Articular chondrocyte of knee joint (primary cell): ENCODE data around the gene ZNF564. TPM values are rescaled to one million over a fixed set of nuclear protein-coding genes. Genes with fewer than 3 reads are reported as not detected.

ENCODE experiments used
- small RNA-seq: library from RNA; depleted of rRNA; stranded (forward); fragments of <200 nt; gene quantifications from one replicate; pipeline ENCODE3, GENCODE V24; 2012
- total RNA-seq: library from RNA; depleted of rRNA; stranded (reverse); fragments of >200 nt; gene quantifications from 2 replicates; pipeline ENCODE4 v1.2.3, GENCODE V29; 2012

The ZNF564 gene
- 9.8 and 12.3 TPM in 2 replicates for total RNA-seq

GRCh38 chr19:12551060-12551832, at the start of gene ZNF564:
Gene ZNF564, minus strand, starts transcription at chr19:12551482. Its CDS starts 150 bp downstream, at chr19:12551332.

GRCh38 chr19:12484371-12485051, 66.8 kb downstream of the ZNF564 start, which contains the start of gene ZNF709:
Gene ZNF709, minus strand, starts transcription at chr19:12484816. Its CDS starts 159 bp downstream, at chr19:12484657.

Small RNAs within 50 kb of the gene (small RNA-seq; reads per million reads assigned to genes)
- gene MTCO1P27 (not detected), gene PPIAP20 (not detected)

Other genes starting within 250 kb of the ZNF564 start
- 5.1 and 8.4 TPM in 2 replicates for gene ZNF563, start 217.8 kb downstream of the ZNF564 start, total RNA-seq
- 4.5 and 4.8 TPM in 2 replicates for gene ZNF442, start 185.8 kb downstream of the ZNF564 start, total RNA-seq
- gene ZNF799, start 150.2 kb downstream of the ZNF564 start, total RNA-seq, result 2.9 and 4.4 TPM in 2 replicates
- gene ZNF443, start 110.5 kb downstream of the ZNF564 start, total RNA-seq, result 2.4 and 5.0 TPM in 2 replicates
- 5.5 and 7.7 TPM in 2 replicates for gene ZNF709, start 66.7 kb downstream of the ZNF564 start, total RNA-seq
- gene ZNF490, start 59.3 kb upstream of the ZNF564 start, total RNA-seq, result 10.7 and 14.8 TPM in 2 replicates
- 19.7 and 26.6 TPM in 2 replicates for gene ZNF791, start 59.4 kb upstream of the ZNF564 start, total RNA-seq
- gene MAN2B1, start 115.3 kb upstream of the ZNF564 start, total RNA-seq, result 35.5 and 40.5 TPM in 2 replicates
- gene WDR83, start 115.3 kb upstream of the ZNF564 start, total RNA-seq, result 6.5 and 6.7 TPM in 2 replicates
- 31.4 and 38.3 TPM in 2 replicates for gene DHPS, start 130.4 kb upstream of the ZNF564 start, total RNA-seq
- not detected in 2 replicates for gene GNG14, start 136.5 kb upstream of the ZNF564 start, total RNA-seq
- gene FBXW9, start 145.1 kb upstream of the ZNF564 start, total RNA-seq, result 4.8 and 9.8 TPM in 2 replicates
- 40.3 and 44.4 TPM in 2 replicates for gene TNPO2, start 172.4 kb upstream of the ZNF564 start, total RNA-seq
- 122 and 133 TPM in 2 replicates for gene TRIR, start 183.2 kb upstream of the ZNF564 start, total RNA-seq
- gene GET3, start 186.0 kb upstream of the ZNF564 start, total RNA-seq, result 75.5 and 78.6 TPM in 2 replicates
- gene BEST2, start 200.3 kb upstream of the ZNF564 start, total RNA-seq, result not detected in 2 replicates
- 17.4 and 17.8 TPM in 2 replicates for gene HOOK2, start 224.1 kb upstream of the ZNF564 start, total RNA-seq
- gene JUNB, start 240.0 kb upstream of the ZNF564 start, total RNA-seq, result 137 and 196 TPM in 2 replicates